Measurements from ENCODE around the gene HSPA9.

HSPA9 gene

DNA sequence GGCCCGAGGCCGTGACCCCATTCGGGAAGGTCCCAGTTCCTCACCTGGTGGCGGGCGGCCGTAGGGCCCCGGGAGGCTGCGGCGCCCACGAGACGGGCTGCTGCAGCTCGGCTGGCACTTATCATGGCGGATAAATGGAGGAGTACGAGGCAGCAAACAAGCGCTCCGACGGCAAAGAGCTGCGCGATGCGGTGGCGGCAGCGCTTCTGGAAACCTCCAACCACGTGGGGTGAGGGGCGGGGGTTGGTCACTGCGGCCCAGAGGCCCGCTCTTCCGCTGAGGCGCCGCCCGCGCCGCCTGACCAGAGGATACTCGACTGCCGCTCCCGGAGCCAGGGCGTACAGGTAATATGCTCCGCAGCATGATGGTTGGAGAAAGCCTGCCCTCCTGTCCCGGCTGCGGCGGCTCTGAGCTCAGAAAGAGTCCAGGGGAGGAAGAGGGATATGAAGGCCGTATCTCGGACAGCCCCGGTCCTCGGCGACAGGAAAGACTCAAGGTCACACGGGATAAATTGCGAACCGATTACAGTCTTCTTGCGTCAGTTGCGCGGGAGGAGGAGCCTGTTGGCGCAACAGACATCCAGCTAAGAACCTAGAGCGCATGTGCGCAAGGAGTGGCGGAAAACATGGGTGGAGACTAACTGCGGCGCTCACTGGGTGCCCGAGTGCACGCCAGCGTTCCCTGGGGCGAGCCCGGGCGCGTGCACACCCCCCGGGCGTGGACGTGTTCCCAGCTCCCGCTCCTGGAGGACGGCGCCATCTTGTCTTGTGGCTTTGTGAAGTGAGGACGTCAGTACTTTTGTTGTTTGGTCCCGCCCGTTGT lies at the start of gene HSPA9:
HSPA9 (minus strand) TSS at position 208 of the 822 bp plus-strand sequence; CDS start at position 125, 83 bp downstream.
- peaks cover 28 to 42% of the 10 kb centered on the region in 2 donors for H3K36me3 Mint-ChIP-seq
- H3K27ac Mint-ChIP-seq = peak within 1 kb of the TSS; percentile 100
- ATAC-seq (replicated peaks) = peak; percentile 87 to 92
- peaks cover 15 to 19% of the 10 kb centered on the region in 2 donors for H3K4me1 Mint-ChIP-seq
- H3K27me3 Mint-ChIP-seq = no peaks in the 10 kb centered on the region
- peaks cover 2 to 3% of the 10 kb centered on the region in 2 donors for H3K9me3 Mint-ChIP-seq
- peak; percentile 98 for DNase-seq
- peak within 1 kb of the TSS; percentile 95 to 99 for H3K4me3 Mint-ChIP-seq

DNA sequence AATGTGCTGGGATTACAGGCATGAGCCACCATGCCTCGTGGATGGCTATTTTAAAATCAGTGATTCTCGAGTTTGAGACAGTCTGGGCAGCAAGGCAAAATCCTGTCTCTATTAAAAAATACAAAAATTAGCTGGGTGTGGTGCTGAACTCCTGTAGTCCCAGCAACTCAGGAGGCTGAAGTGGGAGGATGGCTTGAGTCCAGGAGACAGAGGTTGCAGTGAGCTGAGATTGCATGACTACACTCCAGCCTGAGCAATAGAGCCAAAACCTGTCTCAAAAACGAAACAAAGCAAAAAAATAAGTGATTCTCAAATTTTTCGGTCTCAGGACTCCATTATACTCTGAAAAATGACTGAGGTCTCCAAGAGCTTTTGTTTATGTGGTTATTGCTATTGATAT lies 47.9 kb upstream of the HSPA9 start:
- H3K27ac Mint-ChIP-seq = no peak overlapping the region
- H3K4me3 Mint-ChIP-seq = no peak overlapping the region
- peaks cover 17 to 37% of the 10 kb centered on the region in 2 donors for H3K27me3 Mint-ChIP-seq
- no peaks in the 10 kb centered on the region for H3K9me3 Mint-ChIP-seq
- H3K36me3 Mint-ChIP-seq = no peaks in the 10 kb centered on the region
- no peak for DNase-seq
- no peak for ATAC-seq (replicated peaks)
- no peaks in the 10 kb centered on the region for H3K4me1 Mint-ChIP-seq

- H3K27me3 Mint-ChIP-seq = peaks cover 17 to 37% of the 10 kb centered on the region in 2 donors
- H3K9me3 Mint-ChIP-seq = no peaks in the 10 kb centered on the region
- H3K36me3 Mint-ChIP-seq = no peaks in the 10 kb centered on the region
- no peak overlapping the region for H3K4me3 Mint-ChIP-seq
- ATAC-seq (replicated peaks) (no peak), DNase-seq (no peak)
- H3K4me1 Mint-ChIP-seq = no peaks in the 10 kb centered on the region
- no peak overlapping the region for H3K27ac Mint-ChIP-seq
These were observed 46.9 kb upstream of the HSPA9 start for GRCh38 chr5:138622051-138622450.

GRCh38 chr5:138620663-138621224 lies 45.5 kb upstream of the HSPA9 start:
- DNase-seq (no peak), ATAC-seq (replicated peaks) (no peak)
- Mint-ChIP-seq H3K4me1 (no peaks in the 10 kb centered on the region), H3K27ac (peak overlapping the region; percentile 14), H3K9me3 (no peaks in the 10 kb centered on the region), H3K27me3 (peaks cover 17 to 39% of the 10 kb centered on the region in 2 donors), H3K4me3 (no peak overlapping the region), H3K36me3 (no peaks in the 10 kb centered on the region)

DNA sequence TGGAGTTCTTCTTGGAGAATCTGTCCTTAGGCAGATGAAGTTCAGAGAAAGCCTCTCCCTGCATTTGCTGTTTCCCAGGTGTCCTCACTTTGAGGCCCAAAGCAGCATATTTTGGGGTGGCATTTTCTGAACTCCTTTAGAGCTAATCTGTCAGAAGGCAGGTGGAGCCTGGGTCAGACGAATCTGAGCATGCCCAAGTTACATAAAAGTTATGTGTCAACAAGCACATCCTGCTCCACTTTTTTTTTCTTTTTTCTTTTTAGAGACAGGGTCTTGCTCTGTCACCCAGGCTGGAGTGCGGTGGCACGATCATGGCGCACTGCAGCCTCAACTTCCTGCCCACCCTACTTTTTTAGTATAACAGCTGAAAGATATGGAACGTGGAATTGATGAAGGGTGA lies 41.3 kb upstream of the HSPA9 start:
- ATAC-seq (replicated peaks) (no peak), DNase-seq (no peak)
- Mint-ChIP-seq H3K4me1 (peaks cover 3 to 4% of the 10 kb centered on the region in 2 donors), H3K9me3 (no peaks in the 10 kb centered on the region), H3K36me3 (no peaks in the 10 kb centered on the region), H3K4me3 (no peak overlapping the region), H3K27me3 (peaks cover 32 to 52% of the 10 kb centered on the region in 2 donors), H3K27ac (no peak overlapping the region)

- ATAC-seq (replicated peaks) (no peak), DNase-seq (no peak)
- Mint-ChIP-seq H3K27me3 (peaks cover 38 to 52% of the 10 kb centered on the region in 2 donors), H3K4me1 (peaks cover 11 to 14% of the 10 kb centered on the region in 2 donors), H3K36me3 (no peaks in the 10 kb centered on the region), H3K9me3 (no peaks in the 10 kb centered on the region), H3K27ac (no peak overlapping the region), H3K4me3 (no peak overlapping the region)
These were observed 40.3 kb upstream of the HSPA9 start for GRCh38 chr5:138615461-138615860.

- Mint-ChIP-seq H3K27me3 (peaks cover 36 to 71% of the 10 kb centered on the region in 2 donors), H3K36me3 (no peaks in the 10 kb centered on the region), H3K9me3 (no peaks in the 10 kb centered on the region), H3K4me3 (no peak overlapping the region), H3K4me1 (peaks cover 11 to 14% of the 10 kb centered on the region in 2 donors), H3K27ac (no peak overlapping the region)
- no peak for ATAC-seq (replicated peaks)
- DNase-seq = no peak
These were observed 36.5 kb upstream of the HSPA9 start for GRCh38 chr5:138611678-138612218.

DNA sequence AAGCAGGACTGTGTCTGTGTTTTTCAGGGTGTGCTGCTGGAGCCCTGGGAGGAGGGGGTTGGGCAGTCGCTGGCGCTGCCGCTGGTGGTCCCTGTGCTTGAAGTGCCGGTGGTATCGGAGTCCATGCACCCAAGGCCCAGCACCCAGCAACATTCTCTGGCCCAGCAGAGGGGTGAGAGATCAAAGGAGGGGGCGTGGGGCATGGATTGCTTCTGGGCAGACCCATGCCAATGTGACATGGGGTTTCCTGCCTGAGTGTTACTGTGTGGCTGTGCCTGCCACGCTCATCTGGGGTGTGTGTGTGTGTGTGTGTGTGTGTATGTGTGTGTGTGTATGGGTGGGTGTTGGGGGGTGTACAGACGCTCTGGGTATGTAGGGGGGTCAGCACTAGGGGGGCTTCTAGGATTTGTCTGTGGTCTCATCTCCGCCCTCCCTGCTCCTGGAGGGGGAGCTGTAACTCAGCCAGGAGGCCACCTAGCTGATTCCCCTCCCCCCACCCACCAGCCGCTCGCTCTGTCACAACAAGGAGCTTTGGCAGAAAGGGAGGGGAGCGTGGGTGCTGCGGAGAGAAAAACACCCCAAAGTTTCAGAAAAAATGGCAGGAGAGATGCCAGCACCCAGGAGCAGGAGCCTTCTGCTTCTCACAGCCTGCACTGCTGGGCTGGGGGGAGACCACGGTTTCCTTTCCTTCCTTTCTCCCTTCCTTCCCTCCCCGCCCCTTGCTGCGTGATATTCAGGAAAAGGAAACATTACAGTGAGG lies 35.9 kb upstream of the HSPA9 start:
- Mint-ChIP-seq H3K27me3 (peaks cover 36 to 71% of the 10 kb centered on the region in 2 donors), H3K27ac (no peak overlapping the region), H3K4me3 (peak overlapping the region; percentile 43 to 56), H3K36me3 (no peaks in the 10 kb centered on the region), H3K4me1 (peaks cover 11 to 14% of the 10 kb centered on the region in 2 donors), H3K9me3 (no peaks in the 10 kb centered on the region)
- DNase-seq = no peak
- ATAC-seq (replicated peaks) = peak in 1 of 2 donors; percentile 27

DNA sequence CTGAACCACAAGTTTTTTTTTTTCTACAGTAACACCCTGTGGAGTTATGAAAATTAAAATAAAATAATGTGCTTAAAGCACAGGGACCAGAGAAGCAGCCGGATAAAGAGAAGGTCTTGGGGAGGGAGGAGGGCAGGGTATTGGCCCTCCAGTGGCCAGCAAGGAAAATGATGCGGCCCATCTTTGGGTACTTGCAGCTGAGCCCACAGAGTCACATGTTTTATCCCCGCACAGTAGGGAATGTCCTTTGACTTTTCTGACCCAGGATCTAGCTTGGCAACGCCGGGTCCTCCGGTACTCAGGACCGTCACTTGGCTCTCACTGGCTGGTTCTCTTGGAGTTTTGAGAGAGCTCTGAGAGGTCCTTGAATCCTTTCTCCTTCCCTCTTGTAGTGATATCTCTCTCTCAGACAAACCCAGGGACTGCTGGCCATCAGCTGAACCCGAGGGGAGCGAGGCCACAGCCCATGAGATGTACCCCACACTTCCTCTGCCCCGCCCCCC lies 35.3 kb upstream of the HSPA9 start:
- DNase-seq = no peak
- Mint-ChIP-seq H3K27me3 (peaks cover 34 to 66% of the 10 kb centered on the region in 2 donors), H3K4me1 (peaks cover 13 to 18% of the 10 kb centered on the region in 2 donors), H3K4me3 (no peak overlapping the region), H3K36me3 (no peaks in the 10 kb centered on the region), H3K27ac (no peak overlapping the region), H3K9me3 (no peaks in the 10 kb centered on the region)
- ATAC-seq (replicated peaks) = no peak

GRCh38 chr5:138606378-138607064 lies 31.3 kb upstream of the HSPA9 start:
- Mint-ChIP-seq H3K9me3 (no peaks in the 10 kb centered on the region), H3K4me1 (peaks cover 34 to 44% of the 10 kb centered on the region in 2 donors), H3K36me3 (no peaks in the 10 kb centered on the region), H3K27ac (no peak overlapping the region), H3K4me3 (no peak overlapping the region), H3K27me3 (peaks cover 21 to 52% of the 10 kb centered on the region in 2 donors)
- no peak for ATAC-seq (replicated peaks)
- no peak for DNase-seq

- peaks cover 27 to 34% of the 10 kb centered on the region in 2 donors for H3K4me1 Mint-ChIP-seq
- peaks cover 16 to 52% of the 10 kb centered on the region in 2 donors for H3K27me3 Mint-ChIP-seq
- no peak overlapping the region for H3K4me3 Mint-ChIP-seq
- peak overlapping the region; percentile 33 for H3K27ac Mint-ChIP-seq
- DNase-seq = no peak
- peak; percentile 78 to 84 for ATAC-seq (replicated peaks)
- H3K9me3 Mint-ChIP-seq = no peaks in the 10 kb centered on the region
- no peaks in the 10 kb centered on the region for H3K36me3 Mint-ChIP-seq
These were observed 30.2 kb upstream of the HSPA9 start for GRCh38 chr5:138605254-138605972.

DNA sequence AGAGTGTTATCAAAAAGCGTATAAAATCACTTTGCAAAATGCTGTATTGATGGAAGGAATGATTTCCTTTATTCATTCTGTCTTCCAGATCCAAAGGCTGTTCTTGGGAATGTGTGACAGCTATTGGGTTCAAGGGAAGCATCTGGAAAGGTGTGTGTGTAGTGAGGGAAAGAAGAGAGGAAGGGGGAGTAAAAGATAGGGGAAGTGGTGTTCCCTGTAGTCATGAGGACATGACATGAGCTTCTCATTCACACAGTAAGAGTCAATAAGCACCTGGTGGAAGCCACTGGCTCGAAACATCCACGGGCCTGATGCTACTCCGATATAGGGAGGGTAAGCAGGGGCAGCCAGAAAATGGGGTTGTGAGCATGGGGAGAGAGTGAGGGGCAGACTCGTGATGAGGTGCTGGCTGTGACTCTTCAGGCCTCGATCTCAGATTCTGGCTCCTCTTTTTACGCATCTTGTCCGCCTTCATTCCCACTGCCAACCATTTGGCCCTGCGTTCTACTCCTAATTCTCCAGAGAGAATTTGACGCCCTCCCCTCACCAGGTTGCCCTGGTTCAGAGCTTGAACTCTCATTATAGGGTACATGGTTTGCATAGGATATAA lies 29.1 kb upstream of the HSPA9 start:
- peaks cover 17 to 47% of the 10 kb centered on the region in 2 donors for H3K27me3 Mint-ChIP-seq
- H3K36me3 Mint-ChIP-seq = no peaks in the 10 kb centered on the region
- DNase-seq (no peak), ATAC-seq (replicated peaks) (no peak)
- H3K4me1 Mint-ChIP-seq = peaks cover 27 to 34% of the 10 kb centered on the region in 2 donors
- H3K9me3 Mint-ChIP-seq = no peaks in the 10 kb centered on the region
- H3K27ac Mint-ChIP-seq = no peak overlapping the region
- no peak overlapping the region for H3K4me3 Mint-ChIP-seq
